Neural crest cell (in vitro differentiated cells): ENCODE data around the gene CYFIP1. TPM values are rescaled to one million over a fixed set of nuclear protein-coding genes. Genes with fewer than 3 reads are reported as not detected.

Source experiments
- DNase-seq: peaks from one replicate; pipeline ENCODE4 v3.0.0; 2021; ENCODE audit warnings: low read depth, mixed read lengths, low spot score
- H3K27ac Mint-ChIP-seq: one replicate; pipeline ENCODE4 v1.8.0; 2021; ENCODE audit warnings: mild to moderate bottlenecking, mixed read lengths; ENCODE audit not compliant: unreplicated experiment
- H3K27me3 Mint-ChIP-seq: 2 replicates; pipeline ENCODE4 v1.8.0; 2021; ENCODE audit warnings: low read depth, mild to moderate bottlenecking, mixed read lengths
- H3K36me3 Mint-ChIP-seq: 2 replicates; pipeline ENCODE4 v1.8.0; 2021; ENCODE audit warnings: low read depth, mild to moderate bottlenecking, mixed read lengths
- H3K4me1 Mint-ChIP-seq: 2 replicates; pipeline ENCODE4 v1.8.0; 2021; ENCODE audit warnings: mixed read lengths
- H3K4me3 Mint-ChIP-seq: one replicate; pipeline ENCODE4 v1.8.0; 2021; ENCODE audit warnings: mild to moderate bottlenecking, mixed read lengths
- H3K9me3 Mint-ChIP-seq: 2 replicates; pipeline ENCODE4 v1.8.0; 2021; ENCODE audit warnings: mixed read lengths
- CTCF ChIP-seq: fragments of 200-600 bp; sonication (generic); conservative IDR thresholded peaks from 2 replicates; pipeline ENCODE4 v1.5.0; 2021; ENCODE audit warnings: antibody characterized with exemption, mild to moderate bottlenecking
- total RNA-seq: library from RNA; stranded (reverse); gene quantifications from 2 replicates; pipeline ENCODE4 v1.2.1, GENCODE V29; 2021

CYFIP1 gene
- total RNA-seq, 1 donor from 2014 or later = 116 TPM

- no peak for TF ChIP-seq CTCF
- Mint-ChIP-seq H3K9me3 (no peaks in the 10 kb centered on the region), H3K27ac (peak overlapping the region; percentile 58), H3K27me3 (no peaks in the 10 kb centered on the region), H3K4me3 (no peak overlapping the region), H3K36me3 (peaks cover 2% of the 10 kb centered on the region), H3K4me1 (peaks cover 5% of the 10 kb centered on the region)
- DNase-seq = no peak
These were observed 61.0 kb downstream of the CYFIP1 start for GRCh38 chr15:22919171-22919570.

GRCh38 chr15:22918596-22919140, 61.5 kb downstream of the CYFIP1 start:
- peaks cover 5% of the 10 kb centered on the region for H3K36me3 Mint-ChIP-seq
- H3K27me3 Mint-ChIP-seq = no peaks in the 10 kb centered on the region
- no peak overlapping the region for H3K4me3 Mint-ChIP-seq
- TF ChIP-seq CTCF = no peak
- no peaks in the 10 kb centered on the region for H3K9me3 Mint-ChIP-seq
- peaks cover 5% of the 10 kb centered on the region for H3K4me1 Mint-ChIP-seq
- no peak for DNase-seq
- H3K27ac Mint-ChIP-seq = peak overlapping the region; percentile 58

- DNase-seq = no peak
- H3K36me3 Mint-ChIP-seq = peaks cover 5% of the 10 kb centered on the region
- H3K4me3 Mint-ChIP-seq = no peak overlapping the region
These were observed 62.1 kb downstream of the CYFIP1 start for GRCh38 chr15:22918056-22918455.

GRCh38 chr15:22917556-22917955, 62.6 kb downstream of the CYFIP1 start:
- Mint-ChIP-seq H3K27ac (no peak overlapping the region), H3K4me1 (peaks cover 5% of the 10 kb centered on the region), H3K4me3 (no peak overlapping the region), H3K36me3 (peaks cover 9% of the 10 kb centered on the region), H3K9me3 (no peaks in the 10 kb centered on the region), H3K27me3 (no peaks in the 10 kb centered on the region)
- no peak for DNase-seq
- no peak for TF ChIP-seq CTCF

More at GRCh38 chr15:22918056-22918455, 62.1 kb downstream of the CYFIP1 start:
- no peak overlapping the region for H3K27ac Mint-ChIP-seq
- H3K9me3 Mint-ChIP-seq = no peaks in the 10 kb centered on the region
- peaks cover 5% of the 10 kb centered on the region for H3K4me1 Mint-ChIP-seq
- no peak for TF ChIP-seq CTCF
- H3K27me3 Mint-ChIP-seq = no peaks in the 10 kb centered on the region

- no peaks in the 10 kb centered on the region for H3K27me3 Mint-ChIP-seq
- DNase-seq = no peak
- no peak for TF ChIP-seq CTCF
- peaks cover 5% of the 10 kb centered on the region for H3K4me1 Mint-ChIP-seq
- H3K36me3 Mint-ChIP-seq = peaks cover 11% of the 10 kb centered on the region
- no peak overlapping the region for H3K27ac Mint-ChIP-seq
- H3K9me3 Mint-ChIP-seq = no peaks in the 10 kb centered on the region
- H3K4me3 Mint-ChIP-seq = no peak overlapping the region
These were observed 63.4 kb downstream of the CYFIP1 start for GRCh38 chr15:22916606-22917350.
